K562 (cell line): ENCODE data around the gene TGFBR3L. TPM values are rescaled to one million over a fixed set of nuclear protein-coding genes. Genes with fewer than 3 reads are reported as not detected.
A peak's percentile ranks its signal among the peaks of the same experiment; 100 is the strongest.

Source experiments
- ASH1L ChIP-seq: fragments of 450-650 bp; IDR thresholded peaks from 2 replicates; pipeline ENCODE4 v1.6.1; 2018; ENCODE audit warnings: borderline replicate concordance, mild to moderate bottlenecking, low read depth; ENCODE audit not compliant: partially characterized antibody
- ATF1 ChIP-seq, 2 experiments: fragments of 450-650 bp in 1 of 2; IDR thresholded peaks; 2 replicates each; pipeline ENCODE4 v1.6.1; 2016; ENCODE audit warnings: missing compliant biosample characterization in 1 of 2, missing genetic modification characterization in 1 of 2
- ATF7 ChIP-seq: fragments of 450-650 bp; IDR thresholded peaks from 2 replicates; pipeline ENCODE4 v1.7.1; 2014; ENCODE audit warnings: mild to moderate bottlenecking, moderate library complexity
- DPF2 ChIP-seq: fragments of 450-650 bp; IDR thresholded peaks from 2 replicates; pipeline ENCODE4 v1.6.1; 2016
- FIP1L1 ChIP-seq: fragments of 200-400 bp; formaldehyde crosslinking; IDR thresholded peaks from 2 replicates; pipeline ENCODE4 v1.6.1; 2018; ENCODE audit warnings: mild to moderate bottlenecking, low read depth, low read length; ENCODE audit not compliant: poor library complexity, severe bottlenecking
- HMGN3 ChIP-seq: IDR thresholded peaks from 2 replicates; pipeline ENCODE4 v1.6.1; 2011; ENCODE audit warnings: borderline replicate concordance, low read depth, mild to moderate bottlenecking, mixed read lengths, low read length; ENCODE audit not compliant: insufficient read length; ENCODE audit errors: extremely low read depth
- JUND ChIP-seq, 2 experiments: IDR thresholded peaks; 2 replicates in 1 of 2; 3 replicates in 1 of 2; pipeline ENCODE4 v1.6.1; 2011; ENCODE audit warnings: borderline replicate concordance in 2 of 2, low read depth in 2 of 2, low read length in 2 of 2, improper control_type of control experiment in 1 of 2, missing biosample characterization in 1 of 2, missing genetic modification characterization in 1 of 2, missing genetic modification reagents in 1 of 2
- MNT ChIP-seq, 2 experiments: fragments of 450-650 bp; conservative IDR thresholded peaks; 2 replicates each; pipeline ENCODE4 v1.6.1; 2017; ENCODE audit warnings: mild to moderate bottlenecking in 2 of 2, moderate library complexity in 2 of 2
- MYBL2 ChIP-seq, 2 experiments: fragments of 450-650 bp in 1 of 2; sonication (generic) in 1 of 2; formaldehyde crosslinking in 1 of 2; IDR thresholded peaks; 2 replicates each; pipeline versions ENCODE4 v1.6.1 to v1.8.1; 2017 to 2022; ENCODE audit warnings: borderline replicate concordance in 1 of 2, inconsistent platforms in 1 of 2, low read depth in 1 of 2, mild to moderate bottlenecking in 1 of 2, missing genetic modification reagents in 1 of 2, moderate library complexity in 1 of 2
- NR4A1 ChIP-seq, 2 experiments: fragments of 250-450 bp in 1 of 2; fragments of 450-650 bp in 1 of 2; sonication (Bioruptor Pico) in 1 of 2; IDR thresholded peaks; 2 replicates each; pipeline versions ENCODE4 v1.4.0 to v1.6.1; 2016 to 2020; ENCODE audit warnings: mild to moderate bottlenecking in 2 of 2, missing compliant biosample characterization in 1 of 2, missing genetic modification characterization in 1 of 2, moderate library complexity in 1 of 2
- SMARCA5 ChIP-seq: fragments of 450-650 bp; IDR thresholded peaks from 2 replicates; pipeline ENCODE4 v1.6.1; 2016
- ZNF143 ChIP-seq: sonication (generic); formaldehyde crosslinking; IDR thresholded peaks from 2 replicates; pipeline ENCODE4 v1.9.0; 2022; ENCODE audit warnings: mild to moderate bottlenecking, missing genetic modification reagents
- polyA plus RNA-seq, 8 experiments: library from polyadenylated mRNA; depleted of rRNA in 4 of 8; stranded (reverse) in 5 of 8; unstranded in 3 of 8; fragments of >200 nt; fragmentation: Nextera tagmentation in 2 of 8; fragmentation: Illumina TruSeq in 1 of 8; extraction: Ambion mirVana in 2 of 8; extraction: Trizol in 1 of 8; gene quantifications; 2 replicates each; pipeline versions ENCODE4 v1.2.1 to v1.2.3, GENCODE V29; 2011 to 2014; ENCODE audit warnings: inconsistent platforms in 1 of 8, missing spikeins in 1 of 8
- total RNA-seq, 7 experiments: library from RNA; depleted of rRNA in 6 of 7; stranded (reverse); fragments of >200 nt in 6 of 7; fragmentation: Illumina TruSeq in 2 of 7; extraction: Trizol in 2 of 7; gene quantifications; 2 replicates each; pipeline versions ENCODE4 v1.2.1 to v1.2.3, GENCODE V29; 2011 to 2021; ENCODE audit warnings: low replicate concordance in 1 of 7
- TF ChIP-seq, protein P1 (sequence below): sonication (generic); formaldehyde crosslinking; IDR thresholded peaks from 2 replicates; pipeline ENCODE4 v1.8.0; 2022; ENCODE audit warnings: mild to moderate bottlenecking, missing genetic modification reagents

Gene TGFBR3L
- total and polyA plus RNA-seq, 9 of the 15 experiments (the other 6 are each of a cell fraction or from before 2014, with no cell fraction given), result not detected

- TF ChIP-seq MNT (conservative IDR thresholded peaks at IDR 0.05), result peak; percentile 52 to 61
- no peak for TF ChIP-seq MYBL2 (IDR thresholded peaks at IDR 0.05; ENCODE audit: low read depth)
- no peak for TF ChIP-seq MYBL2 (CRISPR knock-in tag; IDR thresholded peaks at IDR 0.05; ENCODE audit: borderline replicate concordance)
- peak; percentile 94 for TF ChIP-seq SMARCA5
- TF ChIP-seq ASH1L, result no peak
- TF ChIP-seq HMGN3, result peak; percentile 20
- TF ChIP-seq DPF2, result peak; percentile 57
- TF ChIP-seq ZNF143 (CRISPR knock-in tag), result 0 out of 2 replicates have a peak, but pooled peaks have one; percentile 11
- no peak for TF ChIP-seq FIP1L1
- TF ChIP-seq NR4A1 (CRISPR knock-in tag; IDR thresholded peaks at IDR 0.05), result peak; percentile 42; the same call in 1 of the 2 replicates
- no peak for TF ChIP-seq NR4A1 (tag; IDR thresholded peaks at IDR 0.05)
- TF ChIP-seq ATF7, result 0 out of 2 replicates have a peak, but pooled peaks have one; percentile 39
- peak; percentile 19; the same call in 1 of the 2 replicates for TF ChIP-seq JUND (IDR thresholded peaks at IDR 0.05; ENCODE audit: borderline replicate concordance, low read depth, low read length)
- TF ChIP-seq JUND (tag; IDR thresholded peaks at IDR 0.05; ENCODE audit: borderline replicate concordance, low read depth, low read length), result no peak; the same call in 2 of the 3 replicates
- TF ChIP-seq, protein P1, sequence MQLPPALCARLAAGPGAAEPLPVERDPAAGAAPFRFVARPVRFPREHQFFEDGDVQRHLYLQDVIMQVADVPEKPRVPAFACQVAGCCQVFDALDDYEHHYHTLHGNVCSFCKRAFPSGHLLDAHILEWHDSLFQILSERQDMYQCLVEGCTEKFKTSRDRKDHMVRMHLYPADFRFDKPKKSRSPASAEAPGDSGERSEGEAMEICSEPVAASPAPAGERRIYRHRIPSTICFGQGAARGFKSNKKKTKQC (CRISPR knock-in tag), result peak; percentile 74; the same call in 1 of the 2 replicates
- TF ChIP-seq ATF1 (CRISPR knock-in tag; IDR thresholded peaks at IDR 0.05), result no peak
- 0 out of 2 replicates have a peak, but pooled peaks have one; percentile 4 for TF ChIP-seq ATF1 (tag; IDR thresholded peaks at IDR 0.05)
Measured at GRCh38 chr19:7871437-7872305, 43.0 kb upstream of the TGFBR3L start (continued).
